ENCODE measurements around the gene C15orf39. TPM values are rescaled to one million over a fixed set of nuclear protein-coding genes. Genes with fewer than 3 reads are reported as not detected.

C15orf39 gene
- total RNA-seq, 1 experiment from 2014 or later: 41.3 TPM

DNA sequence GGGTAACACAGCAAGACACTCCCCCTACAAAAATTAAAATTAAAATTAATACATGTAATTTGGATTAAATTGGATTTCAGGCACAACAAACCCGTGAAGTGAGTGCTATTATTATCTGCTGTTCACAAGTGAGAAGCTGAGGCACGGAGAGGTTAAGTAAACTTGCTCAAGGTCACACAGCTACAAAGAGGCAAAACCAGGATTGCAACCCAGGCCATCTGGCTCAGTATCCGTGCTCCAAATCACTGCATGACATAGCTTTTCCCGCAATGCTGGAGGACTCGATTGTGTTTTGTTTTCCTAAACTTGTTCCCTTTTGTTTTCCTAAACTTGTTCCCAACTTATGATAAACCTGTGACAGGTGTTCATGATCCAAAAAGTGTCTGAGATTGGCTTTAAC lies 19.9 kb upstream of the C15orf39 start:
- POLR2A ChIA-PET (ENCODE audit: unreplicated experiment): no interaction called here
- intact Hi-C loops (cut with micrococcal nuclease; ENCODE audit: unreplicated experiment): no loop called here
- no peaks in the 10 kb centered on the region for H3K9me2 ChIP-seq (ENCODE audit: insufficient read depth)
- no peak overlapping the region for H3K4me3 ChIP-seq
- no TSS peak for BruUV-seq (replicated peaks)
- H4K20me1 ChIP-seq (ENCODE audit: insufficient read depth): no peaks in the 10 kb centered on the region
- H2AFZ ChIP-seq: no peak overlapping the region
- H3K4me1 ChIP-seq (replicated peaks; ENCODE audit: insufficient read depth): 0 out of 2 replicates have a peak, but pooled peaks cover 5% of the 10 kb centered on the region
- no peaks in the 10 kb centered on the region for H3K36me3 ChIP-seq (ENCODE audit: low read depth)
- DNase-seq: no peak
- H3K27ac ChIP-seq: no peak overlapping the region
- TF ChIP-seq, protein P1, sequence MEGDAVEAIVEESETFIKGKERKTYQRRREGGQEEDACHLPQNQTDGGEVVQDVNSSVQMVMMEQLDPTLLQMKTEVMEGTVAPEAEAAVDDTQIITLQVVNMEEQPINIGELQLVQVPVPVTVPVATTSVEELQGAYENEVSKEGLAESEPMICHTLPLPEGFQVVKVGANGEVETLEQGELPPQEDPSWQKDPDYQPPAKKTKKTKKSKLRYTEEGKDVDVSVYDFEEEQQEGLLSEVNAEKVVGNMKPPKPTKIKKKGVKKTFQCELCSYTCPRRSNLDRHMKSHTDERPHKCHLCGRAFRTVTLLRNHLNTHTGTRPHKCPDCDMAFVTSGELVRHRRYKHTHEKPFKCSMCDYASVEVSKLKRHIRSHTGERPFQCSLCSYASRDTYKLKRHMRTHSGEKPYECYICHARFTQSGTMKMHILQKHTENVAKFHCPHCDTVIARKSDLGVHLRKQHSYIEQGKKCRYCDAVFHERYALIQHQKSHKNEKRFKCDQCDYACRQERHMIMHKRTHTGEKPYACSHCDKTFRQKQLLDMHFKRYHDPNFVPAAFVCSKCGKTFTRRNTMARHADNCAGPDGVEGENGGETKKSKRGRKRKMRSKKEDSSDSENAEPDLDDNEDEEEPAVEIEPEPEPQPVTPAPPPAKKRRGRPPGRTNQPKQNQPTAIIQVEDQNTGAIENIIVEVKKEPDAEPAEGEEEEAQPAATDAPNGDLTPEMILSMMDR (conservative IDR thresholded peaks at IDR 0.05): no peak
- TF ChIP-seq EZH2 (IDR thresholded peaks at IDR 0.05; ENCODE audit: low read depth): no peak
- CTCF ChIA-PET: no interaction called here
- H3K27me3 ChIP-seq (ENCODE audit: insufficient read depth, low read depth): no peaks in the 10 kb centered on the region
- no peak overlapping the region for H3K4me2 ChIP-seq
- H3K79me2 ChIP-seq (ENCODE audit: low read depth): no peaks in the 10 kb centered on the region
- peaks cover 4% of the 10 kb centered on the region; the same call in 1 of the 2 replicates for H3F3A ChIP-seq (ENCODE audit: insufficient read depth, low read depth)
- H3K9me3 ChIP-seq (ENCODE audit: insufficient read depth, low read depth): no peaks in the 10 kb centered on the region

DNA sequence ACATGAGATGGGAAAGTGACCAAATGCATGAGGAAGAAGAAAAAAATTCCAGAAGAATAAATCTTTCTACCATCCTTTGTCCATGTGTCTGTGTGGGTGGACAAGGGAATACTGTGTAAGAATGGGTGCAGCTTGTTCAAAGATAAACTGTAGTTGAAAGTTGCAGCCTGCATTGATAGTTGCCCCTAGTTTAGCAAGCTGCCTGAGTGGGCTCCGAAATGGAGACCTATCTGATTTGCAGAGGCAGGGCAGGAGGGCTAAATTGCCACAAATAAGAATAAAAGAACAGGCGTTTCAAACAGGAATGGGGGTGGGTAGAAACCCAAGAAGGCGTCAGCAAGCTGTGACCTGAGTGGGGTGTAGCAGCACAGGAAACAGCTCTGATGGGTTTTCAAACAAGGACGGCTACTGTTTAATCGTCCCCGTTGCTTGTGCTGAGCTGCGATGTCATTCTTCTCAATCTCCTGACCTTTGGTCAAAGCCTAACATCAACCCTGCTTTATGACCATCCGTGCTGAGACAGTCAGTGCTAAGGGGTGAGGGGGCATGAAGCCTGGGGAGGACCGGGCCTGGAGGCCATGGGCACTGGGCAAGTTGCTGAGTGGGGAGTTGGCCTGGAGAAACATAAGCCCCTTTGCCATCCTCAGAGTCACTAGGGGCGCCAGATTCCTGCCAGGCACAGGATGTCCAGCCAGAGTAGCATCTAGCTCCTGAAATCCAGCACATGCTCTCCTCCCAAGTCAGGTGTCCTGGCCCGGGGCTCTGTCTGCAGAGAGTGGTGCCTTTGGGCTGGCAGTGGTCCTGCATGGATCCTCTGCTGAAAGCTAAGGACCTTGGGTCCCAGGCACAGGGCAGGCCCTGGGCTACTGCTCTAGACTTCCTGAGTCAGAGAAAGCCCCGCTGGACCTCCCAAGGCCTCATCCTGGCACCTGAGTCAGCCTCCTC lies 19.2 kb upstream of the C15orf39 start:
- intact Hi-C loops (cut with micrococcal nuclease; ENCODE audit: unreplicated experiment): no loop called here
- Histone ChIP-seq H3K79me2 (ENCODE audit: low read depth) (no peaks in the 10 kb centered on the region), H3K36me3 (ENCODE audit: low read depth) (no peaks in the 10 kb centered on the region), H3K27me3 (ENCODE audit: insufficient read depth, low read depth) (no peaks in the 10 kb centered on the region), H3K4me2 (no peak overlapping the region), H3K4me3 (no peak overlapping the region), H3K27ac (no peak overlapping the region), H2AFZ (no peak overlapping the region), H3K4me1 (replicated peaks; ENCODE audit: insufficient read depth) (0 out of 2 replicates have a peak, but pooled peaks cover 5% of the 10 kb centered on the region), H3K9me2 (ENCODE audit: insufficient read depth) (no peaks in the 10 kb centered on the region), H3F3A (ENCODE audit: insufficient read depth, low read depth) (peaks cover 4% of the 10 kb centered on the region; the same call in 1 of the 2 replicates), H4K20me1 (ENCODE audit: insufficient read depth) (no peaks in the 10 kb centered on the region), H3K9me3 (ENCODE audit: insufficient read depth, low read depth) (no peaks in the 10 kb centered on the region)
- ChIA-PET POLR2A (ENCODE audit: unreplicated experiment) (interaction anchor here (0.5 kb wide), 1 partner anchor 270 kb away, joined by 4 read pairs; no protein-coding TSS in a partner anchor), CTCF (interaction anchor here (1.0 kb wide), 1 partner anchor 139 kb away, joined by 3 read pairs; no protein-coding TSS in a partner anchor)
- no TSS peak for BruUV-seq (replicated peaks)
- no peak for DNase-seq
- TF ChIP-seq, protein P1 (conservative IDR thresholded peaks at IDR 0.05): no peak
- no peak for TF ChIP-seq EZH2 (IDR thresholded peaks at IDR 0.05; ENCODE audit: low read depth)

DNA sequence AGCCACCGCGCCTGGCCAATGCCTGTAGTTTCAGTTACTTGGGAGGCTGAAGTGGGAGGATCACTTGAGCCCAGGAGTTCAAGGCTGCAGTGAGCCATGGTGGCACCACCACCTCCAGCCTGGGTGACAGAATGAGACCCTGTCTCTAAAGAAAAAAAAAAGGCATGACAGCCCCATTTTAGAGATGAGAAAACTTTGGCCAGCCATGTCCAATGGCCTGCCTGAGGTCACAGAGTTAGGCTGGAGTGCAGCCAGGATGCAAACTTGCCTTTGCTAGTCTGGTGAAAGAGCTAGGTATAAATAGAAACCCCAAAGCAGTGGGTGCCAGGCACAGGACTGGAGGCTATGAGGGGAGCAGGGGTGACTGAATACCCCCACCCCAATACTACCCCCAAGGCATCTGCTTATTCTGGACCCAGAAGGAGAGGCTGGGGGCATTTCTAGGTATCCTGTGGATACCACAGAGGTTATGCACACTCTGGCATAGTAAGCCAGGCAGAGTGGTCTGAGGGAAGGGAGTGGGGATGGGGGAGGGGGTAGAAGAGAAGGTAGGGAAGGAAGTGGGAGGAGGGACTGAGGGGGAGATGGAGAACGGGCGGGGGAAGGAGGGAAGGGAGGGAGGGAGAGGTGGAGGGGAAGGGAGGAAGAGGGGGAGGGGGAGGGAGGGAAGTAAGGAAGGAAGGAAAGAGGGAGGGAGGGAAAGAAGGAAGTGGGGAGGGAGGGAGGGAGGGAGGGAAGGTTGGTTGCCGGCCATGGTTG lies 16.2 kb upstream of the C15orf39 start:
- Histone ChIP-seq H3K27me3 (ENCODE audit: insufficient read depth, low read depth) (no peaks in the 10 kb centered on the region), H3K9me3 (ENCODE audit: insufficient read depth, low read depth) (no peaks in the 10 kb centered on the region), H3K27ac (no peak overlapping the region), H4K20me1 (ENCODE audit: insufficient read depth) (no peaks in the 10 kb centered on the region), H3F3A (ENCODE audit: insufficient read depth, low read depth) (no peaks in the 10 kb centered on the region; the same call in 1 of the 2 replicates), H3K36me3 (ENCODE audit: low read depth) (no peaks in the 10 kb centered on the region), H3K4me1 (replicated peaks; ENCODE audit: insufficient read depth) (0 out of 2 replicates have a peak, but pooled peaks cover 2% of the 10 kb centered on the region), H3K79me2 (ENCODE audit: low read depth) (no peaks in the 10 kb centered on the region), H3K4me3 (no peak overlapping the region), H3K4me2 (no peak overlapping the region), H3K9me2 (ENCODE audit: insufficient read depth) (no peaks in the 10 kb centered on the region), H2AFZ (no peak overlapping the region)
- DNase-seq: no peak
- intact Hi-C loops (cut with micrococcal nuclease; ENCODE audit: unreplicated experiment): no loop called here
- no TSS peak for BruUV-seq (replicated peaks)
- ChIA-PET POLR2A (ENCODE audit: unreplicated experiment) (interaction anchor here (0.6 kb wide), 1 partner anchor 148 kb away, joined by 3 read pairs; no protein-coding TSS in a partner anchor), CTCF (interaction anchor here (0.6 kb wide), 1 partner anchor 28 kb away, joined by 3 read pairs; no protein-coding TSS in a partner anchor)
- TF ChIP-seq, protein P1 (conservative IDR thresholded peaks at IDR 0.05): no peak
- no peak for TF ChIP-seq EZH2 (IDR thresholded peaks at IDR 0.05; ENCODE audit: low read depth)
